H1 (cell line): ENCODE measurements around the gene COLQ. TPM values are rescaled to one million over a fixed set of nuclear protein-coding genes. Genes with fewer than 3 reads are reported as not detected.

ENCODE experiments used
- CTCF ChIA-PET: fragments of 300-600 bp; sonication (Branson Sonifier 250); formaldehyde crosslinking; loops from one replicate; lab custom pipeline; 2021; ENCODE audit not compliant: partially characterized antibody; lab: Charles Lee
- POLR2A ChIA-PET: fragments of 300-600 bp; sonication (Branson Sonifier 250); formaldehyde crosslinking; loops from one replicate; lab custom pipeline; 2021; ENCODE audit warnings: inconsistent platforms; ENCODE audit not compliant: partially characterized antibody; lab: Charles Lee
- DNase-seq, 2 experiments: peaks; one replicate each; pipeline versions ENCODE4 v3.0.0 to v3.0.0-alpha.2; 2010 to 2022; ENCODE audit warnings: low spot score in 2 of 2, low read depth in 1 of 2, mixed read lengths in 1 of 2
- FAIRE-seq: peaks from 2 replicates; lab custom pipeline; 2011; peaks lifted over from hg19 to GRCh38; lab: Jason Lieb, UNC
- H2AFZ ChIP-seq: 2 replicates; pipeline ENCODE4 v1.8.1; 2012; ENCODE audit warnings: low read length, inconsistent platforms
- H2AK5ac ChIP-seq: 2 replicates; pipeline ENCODE4 v1.6.1; 2013; ENCODE audit warnings: low read depth, low read length
- H2BK120ac ChIP-seq: replicated peaks from 2 replicates; pipeline ENCODE3; 2013; ENCODE audit warnings: low read depth, low read length, inconsistent platforms
- H2BK12ac ChIP-seq: 2 replicates; pipeline ENCODE4 v1.6.1; 2013; ENCODE audit warnings: low read depth, low read length
- H2BK15ac ChIP-seq: 2 replicates; pipeline ENCODE4 v1.6.1; 2013; ENCODE audit warnings: low read length
- H2BK20ac ChIP-seq: 2 replicates; pipeline ENCODE4 v1.6.1; 2013; ENCODE audit warnings: low read length
- H2BK5ac ChIP-seq: 2 replicates; pipeline ENCODE4 v1.6.1; 2013; ENCODE audit warnings: low read depth, low read length
- H3K14ac ChIP-seq: 2 replicates; pipeline ENCODE4 v1.6.1; 2013; ENCODE audit warnings: inconsistent platforms; ENCODE audit not compliant: insufficient read length
- H3K18ac ChIP-seq: 2 replicates; pipeline ENCODE4 v1.6.1; 2013; ENCODE audit warnings: low read length; ENCODE audit errors: extremely low read depth
- H3K23ac ChIP-seq: 2 replicates; pipeline ENCODE4 v1.6.1; 2013; ENCODE audit warnings: inconsistent platforms; ENCODE audit not compliant: insufficient read length
- H3K23me2 ChIP-seq: 2 replicates; pipeline ENCODE4 v1.6.1; 2013; ENCODE audit warnings: low read depth, low read length
- H3K27ac ChIP-seq: 2 replicates; pipeline ENCODE4 v1.6.1; 2011; ENCODE audit warnings: low read depth, low read length, inconsistent platforms
- H3K27me3 ChIP-seq, 4 experiments: replicated peaks in 1 of 4; 1 replicate in 1 of 4; 2 replicates in 3 of 4; pipeline versions ENCODE4 v1.6.1 to v1.8.1; 2011 to 2013; ENCODE audit warnings: low read length in 3 of 4, mild to moderate bottlenecking in 3 of 4, inconsistent platforms in 2 of 4, mixed read lengths in 2 of 4, moderate library complexity in 1 of 4; ENCODE audit not compliant: control insufficient read depth in 3 of 4, insufficient read depth in 3 of 4; ENCODE audit errors: extremely low read depth in 1 of 4
- H3K36me3 ChIP-seq, 4 experiments: 2 replicates each; pipeline versions ENCODE4 v1.6.1 to v1.8.1; 2011 to 2013; ENCODE audit warnings: mild to moderate bottlenecking in 4 of 4, low read length in 3 of 4, moderate library complexity in 2 of 4, control low read depth in 1 of 4, inconsistent platforms in 1 of 4; ENCODE audit not compliant: insufficient read depth in 4 of 4, control insufficient read depth in 2 of 4
- H3K4ac ChIP-seq: replicated peaks from 2 replicates; pipeline ENCODE3; 2013; ENCODE audit warnings: low read length, low read depth, mixed read lengths, inconsistent platforms; ENCODE audit not compliant: insufficient read length
- H3K4me1 ChIP-seq, 4 experiments: replicated peaks in 1 of 4; 1 replicate in 1 of 4; 2 replicates in 3 of 4; pipeline versions ENCODE4 v1.6.1 to v1.8.1; 2011 to 2013; ENCODE audit warnings: low read length in 3 of 4, inconsistent platforms in 2 of 4, mixed read lengths in 1 of 4; ENCODE audit not compliant: insufficient read depth in 4 of 4, control insufficient read depth in 3 of 4
- H3K4me2 ChIP-seq, 2 experiments: 2 replicates each; pipeline versions ENCODE4 v1.6.1 to v1.8.1; 2011 to 2013; ENCODE audit warnings: low read depth in 2 of 2, low read length in 2 of 2, control low read depth in 1 of 2, inconsistent platforms in 1 of 2, mild to moderate bottlenecking in 1 of 2; ENCODE audit not compliant: insufficient read depth in 1 of 2
- H3K4me3 ChIP-seq, 4 experiments: fragments of 200-600, 300-600 bp in 1 of 4; sonication (generic), shearing (Covaris generic), sonication (Bioruptor Twin) in 1 of 4; 2 replicates each; pipeline versions ENCODE4 v1.5.1 to v1.8.1; 2011 to 2016; ENCODE audit warnings: low read length in 4 of 4, low read depth in 3 of 4, control low read depth in 2 of 4, inconsistent platforms in 2 of 4, mild to moderate bottlenecking in 2 of 4, mixed read lengths in 1 of 4, moderate library complexity in 1 of 4; ENCODE audit not compliant: insufficient read depth in 2 of 4; ENCODE audit errors: extremely low read depth in 1 of 4
- H3K56ac ChIP-seq: replicated peaks from 2 replicates; pipeline ENCODE3; 2013; ENCODE audit warnings: low read depth, mild to moderate bottlenecking, mixed read lengths, low read length, inconsistent platforms; ENCODE audit not compliant: insufficient read length
- H3K79me1 ChIP-seq: 2 replicates; pipeline ENCODE4 v1.6.1; 2013; ENCODE audit warnings: low read depth, low read length, control low read depth
- H3K79me2 ChIP-seq, 2 experiments: 2 replicates each; pipeline versions ENCODE4 v1.6.1 to v1.8.1; 2012 to 2013; ENCODE audit warnings: low read length in 2 of 2, mild to moderate bottlenecking in 2 of 2, inconsistent platforms in 1 of 2; ENCODE audit not compliant: insufficient read depth in 2 of 2, control insufficient read depth in 1 of 2
- H3K9ac ChIP-seq, 4 experiments: replicated peaks in 1 of 4; 1 replicate in 1 of 4; 2 replicates in 3 of 4; pipeline versions ENCODE4 v1.6.1 to v1.8.1; 2011 to 2013; ENCODE audit warnings: low read depth in 3 of 4, low read length in 3 of 4, control low read depth in 2 of 4, mild to moderate bottlenecking in 2 of 4, moderate library complexity in 2 of 4, inconsistent platforms in 1 of 4; ENCODE audit errors: extremely low read depth in 1 of 4
- H3K9me3 ChIP-seq, 2 experiments: 2 replicates each; pipeline versions ENCODE4 v1.6.1 to v1.8.1; 2012 to 2013; ENCODE audit warnings: mild to moderate bottlenecking in 2 of 2, moderate library complexity in 2 of 2, control low read depth in 1 of 2, inconsistent platforms in 1 of 2, low read depth in 1 of 2, low read length in 1 of 2, mixed read lengths in 1 of 2; ENCODE audit not compliant: insufficient read depth in 2 of 2
- H4K20me1 ChIP-seq, 2 experiments: replicated peaks in 1 of 2; 2 replicates each; pipeline versions ENCODE3 to v1.8.1; 2011 to 2013; ENCODE audit warnings: inconsistent platforms in 2 of 2, low read length in 2 of 2, mild to moderate bottlenecking in 1 of 2; ENCODE audit not compliant: insufficient read depth in 2 of 2, control insufficient read depth in 1 of 2
- H4K5ac ChIP-seq: 2 replicates; pipeline ENCODE4 v1.6.1; 2013; ENCODE audit warnings: low read length, low read depth, mixed read lengths, inconsistent platforms; ENCODE audit not compliant: insufficient read length
- H4K8ac ChIP-seq: 2 replicates; pipeline ENCODE4 v1.8.0; 2013; ENCODE audit warnings: mild to moderate bottlenecking, moderate library complexity, low read length, inconsistent platforms; ENCODE audit not compliant: insufficient read depth; ENCODE audit errors: extremely low read depth
- H4K91ac ChIP-seq: replicated peaks from 2 replicates; pipeline ENCODE3; 2013; ENCODE audit warnings: low read length, mixed read lengths, inconsistent platforms; ENCODE audit not compliant: insufficient read length
- BCL11A ChIP-seq, 2 experiments: IDR thresholded peaks; one replicate each; pipeline ENCODE4 v1.6.1; 2011; ENCODE audit warnings: low read depth in 2 of 2, low read length in 2 of 2, mild to moderate bottlenecking in 2 of 2
- BRCA1 ChIP-seq: IDR thresholded peaks from 2 replicates; pipeline ENCODE4 v1.6.1; 2012; ENCODE audit warnings: low read depth, low read length, improper control_type of control experiment
- CBX8 ChIP-seq: fragments of 300-800, 300-1000 bp; sonication (generic); IDR thresholded peaks from 2 replicates; pipeline ENCODE4 v1.7.1; 2016; ENCODE audit warnings: low read depth, low read length, borderline replicate concordance
- CREB1 ChIP-seq: IDR thresholded peaks from 2 replicates; pipeline ENCODE4 v1.6.1; 2012; ENCODE audit warnings: inconsistent platforms
- FOSL1 ChIP-seq: IDR thresholded peaks from 2 replicates; pipeline ENCODE4 v1.6.1; 2011; ENCODE audit warnings: mild to moderate bottlenecking, low read depth, low read length, moderate library complexity; ENCODE audit not compliant: insufficient read depth
- HDAC6 ChIP-seq: IDR thresholded peaks from one replicate; pipeline ENCODE4 v1.7.1; 2012; ENCODE audit warnings: low read depth, mild to moderate bottlenecking, inconsistent platforms, low read length, moderate library complexity
- MAFK ChIP-seq: IDR thresholded peaks from 2 replicates; pipeline ENCODE4 v1.6.1; 2012; ENCODE audit warnings: low read depth, mild to moderate bottlenecking, improper control_type of control experiment, low read length
- NANOG ChIP-seq: IDR thresholded peaks from 2 replicates; pipeline ENCODE4 v1.6.1; 2011; ENCODE audit warnings: low read length, low read depth, mild to moderate bottlenecking, inconsistent platforms; ENCODE audit not compliant: insufficient read depth, poor library complexity, severe bottlenecking
- PHF8 ChIP-seq: fragments of 200-600 bp; sonication (generic); conservative IDR thresholded peaks from 2 replicates; pipeline ENCODE4 v1.7.1; 2012; ENCODE audit warnings: low read depth, mild to moderate bottlenecking, inconsistent platforms, low read length, moderate library complexity
- RBBP5 ChIP-seq: IDR thresholded peaks from 2 replicates; pipeline ENCODE4 v1.7.1; 2012; ENCODE audit warnings: low read depth, mild to moderate bottlenecking, inconsistent platforms, low read length, moderate library complexity, borderline replicate concordance
- RXRA ChIP-seq: IDR thresholded peaks from 2 replicates; pipeline ENCODE4 v1.6.1; 2011; ENCODE audit warnings: low read depth, mild to moderate bottlenecking, low read length, moderate library complexity; ENCODE audit not compliant: insufficient read depth
- TAF7 ChIP-seq: optimal IDR thresholded peaks from 2 replicates; pipeline ENCODE3; 2011; ENCODE audit warnings: low read depth, mild to moderate bottlenecking, inconsistent platforms, low read length, moderate library complexity, borderline replicate concordance
- TBP ChIP-seq: IDR thresholded peaks from 2 replicates; pipeline ENCODE4 v1.6.1; 2011; ENCODE audit warnings: low read depth, low read length, improper control_type of control experiment
- WGBS, 2 experiments: shearing (Covaris generic) in 1 of 2; methylation state at CpG; one replicate each; pipeline versions ENCODE4 v1.1.6 to v1.1.7; 2013 to 2015; ENCODE audit warnings: low lambda C conversion rate in 2 of 2, mixed read lengths in 2 of 2, inconsistent platforms in 1 of 2, low coverage in 1 of 2, missing lambda C conversion rate in 1 of 2; ENCODE audit not compliant: insufficient replicate concordance in 2 of 2, insufficient coverage in 1 of 2, insufficient read length in 1 of 2; ENCODE audit errors: extremely low coverage in 1 of 2, missing lambda C conversion rate in 1 of 2; 5-methylcytosine and 5-hydroxymethylcytosine counted together
- polyA plus RNA-seq, 7 experiments: library from polyadenylated mRNA; depleted of rRNA in 3 of 7; stranded (reverse) in 5 of 7; unstranded in 2 of 7; fragments of >200 nt in 5 of 7; fragments of 200-250 nt in 2 of 7; gene quantifications; 1 replicate in 5 of 7; 2 replicates in 1 of 7; 4 replicates in 1 of 7; pipeline versions ENCODE4 v1.2.1 to v1.2.3, GENCODE V29; 2011 to 2013; ENCODE audit warnings: missing spikeins in 2 of 7, mixed read lengths in 2 of 7
- total RNA-seq: library from RNA; stranded (reverse); fragmentation: NEBNext Ultra II Directional; extraction: Animal tissue kit (Norgen Biotek cat#: 25700); gene quantifications from 2 replicates; pipeline ENCODE4 v1.2.1, GENCODE V29; 2021

The COLQ gene
- total and polyA plus RNA-seq, 2 of the 8 experiments (the other 6 are each of a cell fraction or from before 2014, with no cell fraction given): 1.5 to 1.9 TPM

GRCh38 chr3:15475161-15475560 lies 46.3 kb downstream of the COLQ start:
- Histone ChIP-seq H3K18ac (no peak overlapping the region), H2BK5ac (no peak overlapping the region), H3K4me3 (no peak overlapping the region), H3K9ac (no peak overlapping the region), H3K4me2 (no peak overlapping the region), H3K9me3 (no peaks in the 10 kb centered on the region), H2BK12ac (no peak overlapping the region), H3K23me2 (no peaks in the 10 kb centered on the region; the same call in 1 of the 2 replicates), H2BK120ac (no peak overlapping the region), H3K23ac (no peak overlapping the region), H3K27me3 (no peaks in the 10 kb centered on the region), H3K4ac (no peak overlapping the region), H3K36me3 (no peaks in the 10 kb centered on the region), H2AFZ (no peak overlapping the region), H3K79me1 (no peaks in the 10 kb centered on the region), H2BK15ac (no peak overlapping the region), H3K79me2 (no peaks in the 10 kb centered on the region), H4K91ac (no peak overlapping the region), H3K56ac (no peak overlapping the region), H2AK5ac (no peak overlapping the region), H3K27ac (no peak overlapping the region), H4K8ac (no peak overlapping the region), H4K5ac (no peak overlapping the region), H4K20me1 (no peaks in the 10 kb centered on the region), H3K4me1 (peaks cover 0 to 2% (median 0%) of the 10 kb centered on the region in 4 experiments; a peak in 1 of 7 replicates), H2BK20ac (no peak overlapping the region), H3K14ac (no peak overlapping the region)
- 52% methylated on average over 5 of the region's 5 CpGs; no CpG with 5 or more reads in 1 of the 2 experiments for WGBS, 2 experiments
- no peak for TF ChIP-seq PHF8
- TF ChIP-seq CREB1: no peak
- no peak for TF ChIP-seq HDAC6
- TF ChIP-seq CBX8: no peak
- no peak for TF ChIP-seq RXRA
- TF ChIP-seq BRCA1: no peak
- no peak for TF ChIP-seq RBBP5
- TF ChIP-seq TAF7: no peak
- no peak for TF ChIP-seq TBP
- TF ChIP-seq FOSL1: no peak
- TF ChIP-seq MAFK: no peak
- TF ChIP-seq BCL11A (IDR thresholded peaks at IDR 0.05; ENCODE audit: low read depth in 2 of 2, low read length in 2 of 2): no peak
- TF ChIP-seq NANOG: no peak
- POLR2A ChIA-PET: no interaction called here
- CTCF ChIA-PET: no interaction called here
- FAIRE-seq (no peak), DNase-seq (no peak)
